Fibroblast of pulmonary artery (primary cell): Measurements from ENCODE around the gene P3H3.
"Not testable (repeated sequence)": the region's sequence is repeated elsewhere in the genome, so short reads cannot be mapped to it uniquely, and the experiment has no call there.

ENCODE experiments used
- DNase-seq: peaks from one replicate; pipeline ENCODE4 v3.0.0-alpha.2; 2010; ENCODE audit warnings: low read depth
- H3K4me3 ChIP-seq: replicated peaks from 2 replicates; pipeline ENCODE4 v1.5.1; 2011; ENCODE audit warnings: low read depth, mild to moderate bottlenecking, control low read depth, low read length, moderate library complexity
- TF ChIP-seq, protein P1 (sequence below): IDR thresholded peaks from 2 replicates; pipeline ENCODE4 v1.5.1; 2011; ENCODE audit warnings: mild to moderate bottlenecking, control low read depth, low read length, inconsistent platforms; ENCODE audit errors: missing control alignments

P3H3 gene

GRCh38 chr12:6884539-6884938 lies 56.3 kb downstream of the P3H3 start:
- TF ChIP-seq, protein P1, sequence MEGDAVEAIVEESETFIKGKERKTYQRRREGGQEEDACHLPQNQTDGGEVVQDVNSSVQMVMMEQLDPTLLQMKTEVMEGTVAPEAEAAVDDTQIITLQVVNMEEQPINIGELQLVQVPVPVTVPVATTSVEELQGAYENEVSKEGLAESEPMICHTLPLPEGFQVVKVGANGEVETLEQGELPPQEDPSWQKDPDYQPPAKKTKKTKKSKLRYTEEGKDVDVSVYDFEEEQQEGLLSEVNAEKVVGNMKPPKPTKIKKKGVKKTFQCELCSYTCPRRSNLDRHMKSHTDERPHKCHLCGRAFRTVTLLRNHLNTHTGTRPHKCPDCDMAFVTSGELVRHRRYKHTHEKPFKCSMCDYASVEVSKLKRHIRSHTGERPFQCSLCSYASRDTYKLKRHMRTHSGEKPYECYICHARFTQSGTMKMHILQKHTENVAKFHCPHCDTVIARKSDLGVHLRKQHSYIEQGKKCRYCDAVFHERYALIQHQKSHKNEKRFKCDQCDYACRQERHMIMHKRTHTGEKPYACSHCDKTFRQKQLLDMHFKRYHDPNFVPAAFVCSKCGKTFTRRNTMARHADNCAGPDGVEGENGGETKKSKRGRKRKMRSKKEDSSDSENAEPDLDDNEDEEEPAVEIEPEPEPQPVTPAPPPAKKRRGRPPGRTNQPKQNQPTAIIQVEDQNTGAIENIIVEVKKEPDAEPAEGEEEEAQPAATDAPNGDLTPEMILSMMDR = no peak
- no peak for DNase-seq
- H3K4me3 ChIP-seq = no peak overlapping the region

- not testable (repeated sequence) for DNase-seq
These were observed 58.2 kb downstream of the P3H3 start for GRCh38 chr12:6886206-6886999.

DNA sequence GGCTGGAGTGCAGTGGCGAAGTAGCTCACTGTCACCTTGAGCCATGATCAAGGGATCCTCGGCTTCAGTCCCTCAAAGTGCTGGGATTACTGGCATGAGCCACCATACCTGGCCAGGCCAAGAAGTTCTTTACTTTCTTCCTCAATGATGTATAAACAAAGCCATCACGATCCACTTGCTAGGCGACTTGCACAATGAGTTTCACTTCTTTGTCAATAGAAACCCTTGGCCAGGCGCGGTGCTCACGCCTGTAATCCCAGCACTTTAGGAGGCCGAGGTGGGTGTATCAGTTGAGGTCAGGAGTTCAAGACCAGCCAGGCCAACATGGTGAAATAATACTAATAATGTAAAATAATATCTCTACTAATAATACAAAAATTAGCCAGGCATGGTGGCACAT lies 59.3 kb downstream of the P3H3 start:
- DNase-seq = no peak
- TF ChIP-seq, protein P1 = no peak
- H3K4me3 ChIP-seq = no peak overlapping the region

More at GRCh38 chr12:6886206-6886999, 58.2 kb downstream of the P3H3 start:
- H3K4me3 ChIP-seq = not testable (repeated sequence)

GRCh38 chr12:6888360-6888759 lies 60.2 kb downstream of the P3H3 start:
- DNase-seq = no peak
- TF ChIP-seq, protein P1 = no peak
- no peak overlapping the region for H3K4me3 ChIP-seq

DNA sequence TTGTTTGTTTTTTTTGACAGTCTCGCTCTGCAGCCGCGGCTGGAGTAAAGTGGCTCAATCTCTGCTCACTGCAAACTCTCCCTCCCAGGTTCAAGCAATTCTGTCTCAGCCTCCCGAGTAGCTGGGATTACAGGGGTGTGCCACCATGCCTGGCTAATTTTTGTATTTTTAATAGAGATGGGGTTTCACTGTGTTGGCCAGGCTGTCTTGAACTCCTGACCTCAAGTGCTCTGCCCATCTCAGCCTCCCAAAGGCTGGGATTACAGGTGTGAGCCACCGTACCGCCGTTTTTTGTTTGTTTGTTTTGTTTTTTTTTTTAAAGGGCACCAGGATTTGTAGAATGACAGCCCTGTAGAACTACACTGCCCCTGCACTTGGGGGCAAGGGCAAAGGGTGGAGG lies 60.6 kb downstream of the P3H3 start:
- not testable (repeated sequence) for H3K4me3 ChIP-seq, DNase-seq
